ENCODE data around the gene LTK. TPM values are rescaled to one million over a fixed set of nuclear protein-coding genes. Genes with fewer than 3 reads are reported as not detected.
A peak's percentile ranks its signal among the peaks of the same experiment; 100 is the strongest.

LTK gene
- total and polyA plus RNA-seq, 2 of the 8 experiments (the other 6 are each of a cell fraction or from before 2014, with no cell fraction given), result 0.05 to 0.19 TPM

GRCh38 chr15:41499109-41499851 lies 14.3 kb downstream of the LTK start:
- Histone ChIP-seq H2BK20ac (ENCODE audit: low read length) (no peak overlapping the region), H4K8ac (ENCODE audit: extremely low read depth, insufficient read depth, low read length) (no peak overlapping the region), H2AFZ (ENCODE audit: low read length) (no peak overlapping the region), H3K79me1 (ENCODE audit: low read depth, low read length) (no peaks in the 10 kb centered on the region), H2BK120ac (replicated peaks; ENCODE audit: low read depth, low read length) (no peak overlapping the region), H4K5ac (ENCODE audit: insufficient read length, low read depth, low read length) (no peak overlapping the region), H3K4me1 (replicated peaks in 1 of 4; ENCODE audit: control insufficient read depth in 3 of 4, insufficient read depth in 4 of 4, low read length in 3 of 4) (peaks cover 0 to 31% (median 19%) of the 10 kb centered on the region in 4 experiments; a peak in 6 of 7 replicates), H3K9me3 (ENCODE audit: insufficient read depth in 2 of 2, low read depth in 1 of 2, low read length in 1 of 2) (no peaks in the 10 kb centered on the region; a peak in 1 of 4 replicates), H3K27me3 (replicated peaks in 1 of 4; ENCODE audit: control insufficient read depth in 3 of 4, extremely low read depth in 1 of 4, insufficient read depth in 3 of 4, low read length in 3 of 4) (peaks cover 90 to 100% (median 100%) of the 10 kb centered on the region in 4 experiments), H3K27ac (ENCODE audit: low read depth, low read length) (no peak overlapping the region), H3K14ac (ENCODE audit: insufficient read length) (no peak overlapping the region), H2AK5ac (ENCODE audit: low read depth, low read length) (no peak overlapping the region), H3K36me3 (ENCODE audit: control insufficient read depth in 2 of 4, insufficient read depth in 4 of 4, low read length in 3 of 4) (peaks cover 0 to 5% (median 0%) of the 10 kb centered on the region in 4 experiments; a peak in 1 of 8 replicates), H2BK12ac (ENCODE audit: low read depth, low read length) (no peak overlapping the region), H3K18ac (ENCODE audit: extremely low read depth, low read length) (no peak overlapping the region), H3K4me2 (ENCODE audit: insufficient read depth in 1 of 2, low read depth in 2 of 2, low read length in 2 of 2) (no peak overlapping the region), H3K4ac (replicated peaks; ENCODE audit: insufficient read length, low read depth, low read length) (no peak overlapping the region), H3K4me3 (ENCODE audit: extremely low read depth in 1 of 4, insufficient read depth in 2 of 4, low read depth in 3 of 4, low read length in 4 of 4) (no peak overlapping the region), H2BK15ac (ENCODE audit: low read length) (0 out of 2 replicates have a peak overlapping the region, but pooled peaks have one; percentile 12), H3K79me2 (ENCODE audit: control insufficient read depth in 1 of 2, insufficient read depth in 2 of 2, low read length in 2 of 2) (no peaks in the 10 kb centered on the region), H3K23ac (ENCODE audit: insufficient read length) (no peak overlapping the region), H3K56ac (replicated peaks; ENCODE audit: insufficient read length, low read depth, low read length) (no peak overlapping the region), H4K20me1 (replicated peaks in 1 of 2; ENCODE audit: control insufficient read depth in 1 of 2, insufficient read depth in 2 of 2, low read length in 2 of 2) (peaks cover 3 to 13% of the 10 kb centered on the region in 2 experiments), H3K9ac (replicated peaks in 1 of 4; ENCODE audit: extremely low read depth in 1 of 4, low read depth in 3 of 4, low read length in 3 of 4) (no peak overlapping the region), H3K23me2 (ENCODE audit: low read depth, low read length) (peaks cover 25% of the 10 kb centered on the region; the same call in 1 of the 2 replicates), H4K91ac (replicated peaks; ENCODE audit: insufficient read length, low read length) (no peak overlapping the region), H2BK5ac (ENCODE audit: low read depth, low read length) (no peak overlapping the region)
- FAIRE-seq, result no peak
- WGBS, 2 experiments (ENCODE audit: extremely low coverage in 1 of 2, insufficient coverage in 1 of 2, insufficient read length in 1 of 2, insufficient replicate concordance in 2 of 2, low coverage in 1 of 2, low lambda C conversion rate in 2 of 2, missing lambda C conversion rate in 1 of 2), result 85% methylated on average over 6 of the region's 6 CpGs; no CpG with 5 or more reads in 1 of the 2 experiments
- ChIA-PET CTCF (ENCODE audit: partially characterized antibody) (interaction anchor here (1.2 kb wide), 1 partner anchor 11 kb away, joined by 3 read pairs; no protein-coding TSS in a partner anchor), POLR2A (ENCODE audit: partially characterized antibody) (no interaction called here)
- TF ChIP-seq NRF1 (IDR thresholded peaks at IDR 0.05; ENCODE audit: low read depth, low read length), result no peak
- TF ChIP-seq SIX5 (IDR thresholded peaks at IDR 0.05; ENCODE audit: low read depth, low read length), result no peak
- TF ChIP-seq EP300 (IDR thresholded peaks at IDR 0.05; ENCODE audit: borderline replicate concordance in 1 of 2, low read depth in 2 of 2, low read length in 2 of 2), result no peak
- no peak for TF ChIP-seq CREB1 (IDR thresholded peaks at IDR 0.05)
- no peak for TF ChIP-seq EZH2 (IDR thresholded peaks at IDR 0.05; ENCODE audit: low read depth, low read length, severe bottlenecking)
- no peak for TF ChIP-seq NANOG (IDR thresholded peaks at IDR 0.05; ENCODE audit: insufficient read depth, low read depth, low read length, poor library complexity, severe bottlenecking)
- no peak for TF ChIP-seq SP1 (IDR thresholded peaks at IDR 0.05; ENCODE audit: low read depth, low read length)
- no peak for TF ChIP-seq SIRT6 (IDR thresholded peaks at IDR 0.05; ENCODE audit: low read length)
- no peak for TF ChIP-seq E2F6 (IDR thresholded peaks at IDR 0.05)
- no peak for TF ChIP-seq POLR2A (IDR thresholded peaks at IDR 0.05; ENCODE audit: control extremely low read depth in 1 of 2, low read depth in 2 of 2, low read length in 2 of 2)
- TF ChIP-seq CBX5 (IDR thresholded peaks at IDR 0.05; ENCODE audit: low read depth, low read length), result no peak
- no peak for DNase-seq (ENCODE audit: low read depth in 1 of 2, low spot score in 2 of 2)

Data from H1 (cell line).